ENCODE data around the gene NUBPL.

DNA sequence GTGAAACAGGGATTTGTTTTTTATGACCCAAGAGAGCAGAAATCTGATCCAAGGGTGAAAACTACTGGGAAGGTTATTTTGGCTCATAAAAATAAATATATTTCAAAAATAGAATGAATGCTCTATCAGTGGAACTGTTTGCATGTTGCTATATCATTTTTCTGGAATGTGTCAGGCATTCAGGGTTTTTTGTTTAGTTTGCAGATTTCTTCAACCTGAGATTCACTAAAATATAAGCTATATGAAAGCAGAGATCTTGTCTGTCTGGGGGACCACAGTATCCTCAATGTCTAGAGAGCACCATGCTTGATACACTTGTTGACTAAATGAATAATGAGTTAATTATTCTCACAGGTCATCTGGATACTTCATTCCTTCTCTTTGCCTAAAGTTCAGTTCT, 165.1 kb downstream of the NUBPL start:
- TF ChIP-seq CTCF (IDR thresholded peaks at IDR 0.05) (no peak), POLR2A (IDR thresholded peaks at IDR 0.05) (no peak)
